Endothelial cell of umbilical vein (primary cell): ENCODE data around the gene RFX1. TPM values are rescaled to one million over a fixed set of nuclear protein-coding genes. Genes with fewer than 3 reads are reported as not detected.

ENCODE experiments used
- BruUV-seq: library from RNA; stranded (reverse); fragments of 400-500 nt; replicated peaks from 2 replicates; lab custom pipeline; 2021; lab: Mats Ljungman, UMichigan
- CTCF ChIA-PET: fragments of 300-600, 350-600 bp; sonication (Branson Sonifier 250); formaldehyde crosslinking; loops from one replicate; lab custom pipeline; 2021; ENCODE audit warnings: antibody characterized with exemption, inconsistent platforms; lab: Charles Lee
- POLR2A ChIA-PET: fragments of 300-600, 350-600 bp; sonication (Branson Sonifier 250); formaldehyde crosslinking; loops from one replicate; lab custom pipeline; 2021; ENCODE audit warnings: antibody characterized with exemption, inconsistent platforms; lab: Charles Lee
- DNase-seq: peaks from one replicate; pipeline ENCODE4 v3.0.0-alpha.2; 2011; ENCODE audit warnings: low read depth, low spot score
- FAIRE-seq: peaks from 2 replicates; lab custom pipeline; 2011; peaks lifted over from hg19 to GRCh38; lab: Jason Lieb, UNC
- H2AFZ ChIP-seq: 2 replicates; pipeline ENCODE4 v1.6.0; 2012; ENCODE audit warnings: low read depth, low read length, control low read depth, inconsistent platforms
- H3K27ac ChIP-seq: 2 replicates; pipeline ENCODE4 v1.5.1; 2011; ENCODE audit warnings: low read depth, mild to moderate bottlenecking, control low read depth, low read length, moderate library complexity; ENCODE audit not compliant: insufficient read depth
- H3K27me3 ChIP-seq, 2 experiments: 2 replicates each; pipeline versions ENCODE4 v1.6.0 to v1.6.1; 2011; ENCODE audit warnings: low read length in 2 of 2, mixed read lengths in 1 of 2; ENCODE audit not compliant: control insufficient read depth in 2 of 2, insufficient read depth in 2 of 2
- H3K36me3 ChIP-seq, 2 experiments: 2 replicates in 1 of 2; 3 replicates in 1 of 2; pipeline ENCODE4 v1.5.1; 2011; ENCODE audit warnings: low read length in 2 of 2, mild to moderate bottlenecking in 1 of 2, moderate library complexity in 1 of 2; ENCODE audit not compliant: control insufficient read depth in 2 of 2, insufficient read depth in 2 of 2; ENCODE audit errors: extremely low read depth in 1 of 2
- H3K4me1 ChIP-seq: 3 replicates; pipeline ENCODE4 v1.5.1; 2011; ENCODE audit warnings: mild to moderate bottlenecking, low read length; ENCODE audit not compliant: control insufficient read depth, insufficient read depth; ENCODE audit errors: extremely low read depth
- H3K4me2 ChIP-seq: 2 replicates; pipeline ENCODE4 v1.6.1; 2011; ENCODE audit warnings: low read length, control low read depth, mixed read lengths; ENCODE audit not compliant: insufficient read depth
- H3K4me3 ChIP-seq, 3 experiments: fragments of 200-600 bp in 1 of 3; sonication (generic), shearing (Covaris generic) in 1 of 3; replicated peaks in 1 of 3; 2 replicates each; pipeline ENCODE4 v1.5.1; 2011 to 2016; ENCODE audit warnings: control low read depth in 3 of 3, low read length in 3 of 3, mild to moderate bottlenecking in 2 of 3, inconsistent platforms in 1 of 3, low read depth in 1 of 3, moderate library complexity in 1 of 3; ENCODE audit not compliant: insufficient read depth in 1 of 3
- H3K79me2 ChIP-seq: 2 replicates; pipeline ENCODE4 v1.6.0; 2012; ENCODE audit warnings: low read length, inconsistent platforms; ENCODE audit not compliant: control insufficient read depth, insufficient read depth
- H3K9ac ChIP-seq: replicated peaks from 2 replicates; pipeline ENCODE3; 2011; ENCODE audit warnings: low read length, control low read depth; ENCODE audit not compliant: insufficient read depth; ENCODE audit errors: extremely low read depth
- H3K9me1 ChIP-seq: replicated peaks from 3 replicates; pipeline ENCODE4 v1.6.0; 2011; ENCODE audit warnings: mild to moderate bottlenecking, low read length; ENCODE audit not compliant: control insufficient read depth, insufficient read depth; ENCODE audit errors: extremely low read depth
- H3K9me3 ChIP-seq: replicated peaks from 2 replicates; pipeline ENCODE4 v1.5.1; 2012; ENCODE audit warnings: low read length, inconsistent platforms; ENCODE audit not compliant: control insufficient read depth, insufficient read depth
- H4K20me1 ChIP-seq: replicated peaks from 2 replicates; pipeline ENCODE3; 2011; ENCODE audit warnings: mild to moderate bottlenecking, low read length; ENCODE audit not compliant: control insufficient read depth, insufficient read depth; ENCODE audit errors: extremely low read depth
- CTCF ChIP-seq, 2 donors: IDR thresholded peaks; 1 replicate in 1 of 2; 2 replicates in 1 of 2; pipeline ENCODE4 v1.5.1; 2011; ENCODE audit warnings: low read length in 2 of 2, mild to moderate bottlenecking in 2 of 2, moderate library complexity in 2 of 2, control low read depth in 1 of 2, inconsistent platforms in 1 of 2, low read depth in 1 of 2; ENCODE audit not compliant: insufficient read depth in 1 of 2; ENCODE audit errors: extremely low read depth in 1 of 2
- EZH2 ChIP-seq: IDR thresholded peaks from 2 replicates; pipeline ENCODE4 v1.6.1; 2012; ENCODE audit warnings: borderline replicate concordance, low read depth, mild to moderate bottlenecking, moderate library complexity, low read length, inconsistent platforms; ENCODE audit not compliant: severe bottlenecking
- FOS ChIP-seq: IDR thresholded peaks from 2 replicates; pipeline ENCODE4 v1.6.1; 2011; ENCODE audit warnings: mild to moderate bottlenecking, low read length, moderate library complexity, borderline replicate concordance; ENCODE audit not compliant: insufficient read depth
- GATA2 ChIP-seq: IDR thresholded peaks from 2 replicates; pipeline ENCODE4 v1.7.0; 2011; ENCODE audit warnings: low read depth, mild to moderate bottlenecking, moderate library complexity, mixed read lengths, low read length; ENCODE audit not compliant: insufficient read length, insufficient read depth
- JUN ChIP-seq: IDR thresholded peaks from 2 replicates; pipeline ENCODE4 v1.6.1; 2011; ENCODE audit warnings: borderline replicate concordance, low read depth; ENCODE audit not compliant: insufficient read length, insufficient read depth
- MAX ChIP-seq: IDR thresholded peaks from 2 replicates; pipeline ENCODE4 v1.6.1; 2011; ENCODE audit not compliant: insufficient read depth, insufficient read length
- MYC ChIP-seq: IDR thresholded peaks from one replicate; pipeline ENCODE4 v1.6.1; 2011; ENCODE audit warnings: mild to moderate bottlenecking, low read depth, low read length
- POLR2A ChIP-seq: IDR thresholded peaks from 2 replicates; pipeline ENCODE4 v1.6.1; 2012; ENCODE audit warnings: low read depth, mild to moderate bottlenecking, control low read depth, low read length
- POLR2AphosphoS5 ChIP-seq: IDR thresholded peaks from 2 replicates; pipeline ENCODE4 v1.6.1; 2012; ENCODE audit warnings: low read depth, mild to moderate bottlenecking, control low read depth, low read length, moderate library complexity; ENCODE audit not compliant: insufficient read depth
- dilution Hi-C: fragments of 300-500 bp; cut with MboI; formaldehyde crosslinking; loops from one replicate; pipeline ENCODE4 v1.15.0; 2019; ENCODE audit warnings: low sequenced_read_pairs; ENCODE audit not compliant: extremely low pct_ligation_motif_present
- intact Hi-C: fragments of 100-400 bp; cut with micrococcal nuclease; formaldehyde crosslinking; loops from one replicate; pipeline ENCODE4 v1.10.0; 2022
- polyA plus RNA-seq, 4 experiments: library from polyadenylated mRNA; depleted of rRNA in 3 of 4; stranded (reverse) in 3 of 4; unstranded in 1 of 4; fragments of >200 nt; gene quantifications; 2 replicates each; pipeline versions ENCODE4 v1.2.1 to v1.2.3, GENCODE V29; 2011 to 2012; ENCODE audit warnings: missing spikeins in 1 of 4
- total RNA-seq: library from RNA; stranded (reverse); gene quantifications from 2 replicates; pipeline ENCODE4 v1.2.3, GENCODE V29; 2021

RFX1 gene
- total and polyA plus RNA-seq, 2 donors (not counting 3 experiments of a cell fraction or from before 2014, with no cell fraction given), result 2.3 to 14.7 TPM

- no peak overlapping the region for H3K9ac ChIP-seq
- no peak overlapping the region for H3K4me3 ChIP-seq
- intact Hi-C loops (no loop called here), dilution Hi-C loops (no loop called here)
- BruUV-seq, result no TSS peak
- H3K4me1 ChIP-seq, result no peaks in the 10 kb centered on the region
- H3K9me1 ChIP-seq, result no peaks in the 10 kb centered on the region
- no peak overlapping the region for H3K4me2 ChIP-seq
- H4K20me1 ChIP-seq, result no peaks in the 10 kb centered on the region
- no peaks in the 10 kb centered on the region for H3K9me3 ChIP-seq
- peaks cover 0 to 2% of the 10 kb centered on the region in 2 experiments for H3K27me3 ChIP-seq
- no peak overlapping the region for H2AFZ ChIP-seq
- H3K79me2 ChIP-seq, result no peaks in the 10 kb centered on the region
- ChIA-PET CTCF (no interaction called here), POLR2A (no interaction called here)
- no peak for DNase-seq
- TF ChIP-seq MAX, result no peak
- no peak for TF ChIP-seq MYC
- no peak for TF ChIP-seq GATA2
- no peak for TF ChIP-seq FOS
- H3K27ac ChIP-seq, result no peak overlapping the region
- FAIRE-seq, result no peak
- H3K36me3 ChIP-seq, result no peaks in the 10 kb centered on the region
Measured at GRCh38 chr19:14012378-14012915, 6.3 kb upstream of the RFX1 start.

GRCh38 chr19:14006766-14007562 is 844 bp upstream of the RFX1 start:
- Histone ChIP-seq H3K27ac (peak overlapping the region; percentile 91), H2AFZ (peak overlapping the region; percentile 81), H3K4me1 (peaks cover 20% of the 10 kb centered on the region), H3K9ac (peak overlapping the region; percentile 94), H3K9me3 (no peaks in the 10 kb centered on the region), H3K4me3 (peak overlapping the region; percentile 35 to 73 (median 63)), H3K79me2 (peaks cover 8% of the 10 kb centered on the region), H3K4me2 (peak overlapping the region; percentile 62), H3K27me3 (no peaks in the 10 kb centered on the region), H3K36me3 (no peaks in the 10 kb centered on the region), H4K20me1 (no peaks in the 10 kb centered on the region), H3K9me1 (no peaks in the 10 kb centered on the region)
- dilution Hi-C loops, result no loop called here
- TSS peak; percentile 73 for BruUV-seq
- intact Hi-C loops, result loop anchor here (1.0 to 5.0 kb wide), 6 partner anchors 21 to 905 kb away; partner anchors contain the start of genes DCAF15, LYL1 and MISP3
- FAIRE-seq, result no peak
- POLR2A ChIA-PET, result no interaction called here
- DNase-seq, result no peak
- CTCF ChIA-PET, result interaction anchor here (0.6 to 2.9 kb wide), 8 partner anchors 10 to 75 kb away, joined by 3 to 11 read pairs (median 4); partner anchors contain the start of gene IL27RA
- peak; percentile 68 for TF ChIP-seq POLR2A
- no peak for TF ChIP-seq MAX
- no peak for TF ChIP-seq CTCF (IDR thresholded peaks at IDR 0.05; ENCODE audit: extremely low read depth in 1 of 2, insufficient read depth in 1 of 2, low read depth in 1 of 2, low read length in 2 of 2)
- peak; percentile 38 for TF ChIP-seq POLR2AphosphoS5
- TF ChIP-seq JUN, result peak; percentile 76
- TF ChIP-seq MYC, result no peak
- no peak for TF ChIP-seq EZH2
